H1 (cell line): Measurements from ENCODE around the gene CYP26A1. TPM values are rescaled to one million over a fixed set of nuclear protein-coding genes. Genes with fewer than 3 reads are reported as not detected.

Source experiments
- CTCF ChIA-PET: fragments of 300-600 bp; sonication (Branson Sonifier 250); formaldehyde crosslinking; loops from one replicate; lab custom pipeline; 2021; ENCODE audit not compliant: partially characterized antibody; lab: Charles Lee
- POLR2A ChIA-PET: fragments of 300-600 bp; sonication (Branson Sonifier 250); formaldehyde crosslinking; loops from one replicate; lab custom pipeline; 2021; ENCODE audit warnings: inconsistent platforms; ENCODE audit not compliant: partially characterized antibody; lab: Charles Lee
- DNase-seq, 2 experiments: peaks; one replicate each; pipeline versions ENCODE4 v3.0.0 to v3.0.0-alpha.2; 2010 to 2022; ENCODE audit warnings: low spot score in 2 of 2, low read depth in 1 of 2, mixed read lengths in 1 of 2
- FAIRE-seq: peaks from 2 replicates; lab custom pipeline; 2011; peaks lifted over from hg19 to GRCh38; lab: Jason Lieb, UNC
- H2AFZ ChIP-seq: 2 replicates; pipeline ENCODE4 v1.8.1; 2012; ENCODE audit warnings: low read length, inconsistent platforms
- H2AK5ac ChIP-seq: 2 replicates; pipeline ENCODE4 v1.6.1; 2013; ENCODE audit warnings: low read depth, low read length
- H2BK120ac ChIP-seq: replicated peaks from 2 replicates; pipeline ENCODE3; 2013; ENCODE audit warnings: low read depth, low read length, inconsistent platforms
- H2BK12ac ChIP-seq: 2 replicates; pipeline ENCODE4 v1.6.1; 2013; ENCODE audit warnings: low read depth, low read length
- H2BK15ac ChIP-seq: 2 replicates; pipeline ENCODE4 v1.6.1; 2013; ENCODE audit warnings: low read length
- H2BK20ac ChIP-seq: 2 replicates; pipeline ENCODE4 v1.6.1; 2013; ENCODE audit warnings: low read length
- H2BK5ac ChIP-seq: 2 replicates; pipeline ENCODE4 v1.6.1; 2013; ENCODE audit warnings: low read depth, low read length
- H3K14ac ChIP-seq: 2 replicates; pipeline ENCODE4 v1.6.1; 2013; ENCODE audit warnings: inconsistent platforms; ENCODE audit not compliant: insufficient read length
- H3K18ac ChIP-seq: 2 replicates; pipeline ENCODE4 v1.6.1; 2013; ENCODE audit warnings: low read length; ENCODE audit errors: extremely low read depth
- H3K23ac ChIP-seq: 2 replicates; pipeline ENCODE4 v1.6.1; 2013; ENCODE audit warnings: inconsistent platforms; ENCODE audit not compliant: insufficient read length
- H3K23me2 ChIP-seq: 2 replicates; pipeline ENCODE4 v1.6.1; 2013; ENCODE audit warnings: low read depth, low read length
- H3K27ac ChIP-seq: 2 replicates; pipeline ENCODE4 v1.6.1; 2011; ENCODE audit warnings: low read depth, low read length, inconsistent platforms
- H3K27me3 ChIP-seq, 4 experiments: replicated peaks in 1 of 4; 1 replicate in 1 of 4; 2 replicates in 3 of 4; pipeline versions ENCODE4 v1.6.1 to v1.8.1; 2011 to 2013; ENCODE audit warnings: low read length in 3 of 4, mild to moderate bottlenecking in 3 of 4, inconsistent platforms in 2 of 4, mixed read lengths in 2 of 4, moderate library complexity in 1 of 4; ENCODE audit not compliant: control insufficient read depth in 3 of 4, insufficient read depth in 3 of 4; ENCODE audit errors: extremely low read depth in 1 of 4
- H3K36me3 ChIP-seq, 4 experiments: 2 replicates each; pipeline versions ENCODE4 v1.6.1 to v1.8.1; 2011 to 2013; ENCODE audit warnings: mild to moderate bottlenecking in 4 of 4, low read length in 3 of 4, moderate library complexity in 2 of 4, control low read depth in 1 of 4, inconsistent platforms in 1 of 4; ENCODE audit not compliant: insufficient read depth in 4 of 4, control insufficient read depth in 2 of 4
- H3K4ac ChIP-seq: replicated peaks from 2 replicates; pipeline ENCODE3; 2013; ENCODE audit warnings: low read length, low read depth, mixed read lengths, inconsistent platforms; ENCODE audit not compliant: insufficient read length
- H3K4me1 ChIP-seq, 4 experiments: replicated peaks in 1 of 4; 1 replicate in 1 of 4; 2 replicates in 3 of 4; pipeline versions ENCODE4 v1.6.1 to v1.8.1; 2011 to 2013; ENCODE audit warnings: low read length in 3 of 4, inconsistent platforms in 2 of 4, mixed read lengths in 1 of 4; ENCODE audit not compliant: insufficient read depth in 4 of 4, control insufficient read depth in 3 of 4
- H3K4me2 ChIP-seq, 2 experiments: 2 replicates each; pipeline versions ENCODE4 v1.6.1 to v1.8.1; 2011 to 2013; ENCODE audit warnings: low read depth in 2 of 2, low read length in 2 of 2, control low read depth in 1 of 2, inconsistent platforms in 1 of 2, mild to moderate bottlenecking in 1 of 2; ENCODE audit not compliant: insufficient read depth in 1 of 2
- H3K4me3 ChIP-seq, 4 experiments: fragments of 200-600, 300-600 bp in 1 of 4; sonication (generic), shearing (Covaris generic), sonication (Bioruptor Twin) in 1 of 4; 2 replicates each; pipeline versions ENCODE4 v1.5.1 to v1.8.1; 2011 to 2016; ENCODE audit warnings: low read length in 4 of 4, low read depth in 3 of 4, control low read depth in 2 of 4, inconsistent platforms in 2 of 4, mild to moderate bottlenecking in 2 of 4, mixed read lengths in 1 of 4, moderate library complexity in 1 of 4; ENCODE audit not compliant: insufficient read depth in 2 of 4; ENCODE audit errors: extremely low read depth in 1 of 4
- H3K56ac ChIP-seq: replicated peaks from 2 replicates; pipeline ENCODE3; 2013; ENCODE audit warnings: low read depth, mild to moderate bottlenecking, mixed read lengths, low read length, inconsistent platforms; ENCODE audit not compliant: insufficient read length
- H3K79me1 ChIP-seq: 2 replicates; pipeline ENCODE4 v1.6.1; 2013; ENCODE audit warnings: low read depth, low read length, control low read depth
- H3K79me2 ChIP-seq, 2 experiments: 2 replicates each; pipeline versions ENCODE4 v1.6.1 to v1.8.1; 2012 to 2013; ENCODE audit warnings: low read length in 2 of 2, mild to moderate bottlenecking in 2 of 2, inconsistent platforms in 1 of 2; ENCODE audit not compliant: insufficient read depth in 2 of 2, control insufficient read depth in 1 of 2
- H3K9ac ChIP-seq, 4 experiments: replicated peaks in 1 of 4; 1 replicate in 1 of 4; 2 replicates in 3 of 4; pipeline versions ENCODE4 v1.6.1 to v1.8.1; 2011 to 2013; ENCODE audit warnings: low read depth in 3 of 4, low read length in 3 of 4, control low read depth in 2 of 4, mild to moderate bottlenecking in 2 of 4, moderate library complexity in 2 of 4, inconsistent platforms in 1 of 4; ENCODE audit errors: extremely low read depth in 1 of 4
- H3K9me3 ChIP-seq, 2 experiments: 2 replicates each; pipeline versions ENCODE4 v1.6.1 to v1.8.1; 2012 to 2013; ENCODE audit warnings: mild to moderate bottlenecking in 2 of 2, moderate library complexity in 2 of 2, control low read depth in 1 of 2, inconsistent platforms in 1 of 2, low read depth in 1 of 2, low read length in 1 of 2, mixed read lengths in 1 of 2; ENCODE audit not compliant: insufficient read depth in 2 of 2
- H4K20me1 ChIP-seq, 2 experiments: replicated peaks in 1 of 2; 2 replicates each; pipeline versions ENCODE3 to v1.8.1; 2011 to 2013; ENCODE audit warnings: inconsistent platforms in 2 of 2, low read length in 2 of 2, mild to moderate bottlenecking in 1 of 2; ENCODE audit not compliant: insufficient read depth in 2 of 2, control insufficient read depth in 1 of 2
- H4K5ac ChIP-seq: 2 replicates; pipeline ENCODE4 v1.6.1; 2013; ENCODE audit warnings: low read length, low read depth, mixed read lengths, inconsistent platforms; ENCODE audit not compliant: insufficient read length
- H4K8ac ChIP-seq: 2 replicates; pipeline ENCODE4 v1.8.0; 2013; ENCODE audit warnings: mild to moderate bottlenecking, moderate library complexity, low read length, inconsistent platforms; ENCODE audit not compliant: insufficient read depth; ENCODE audit errors: extremely low read depth
- H4K91ac ChIP-seq: replicated peaks from 2 replicates; pipeline ENCODE3; 2013; ENCODE audit warnings: low read length, mixed read lengths, inconsistent platforms; ENCODE audit not compliant: insufficient read length
- ATF3 ChIP-seq: IDR thresholded peaks from 2 replicates; pipeline ENCODE4 v1.6.1; 2011; ENCODE audit warnings: low read depth, mild to moderate bottlenecking, low read length; ENCODE audit not compliant: insufficient read depth
- BACH1 ChIP-seq: IDR thresholded peaks from 2 replicates; pipeline ENCODE4 v1.6.1; 2012; ENCODE audit warnings: low read length, improper control_type of control experiment
- FOSL1 ChIP-seq: IDR thresholded peaks from 2 replicates; pipeline ENCODE4 v1.6.1; 2011; ENCODE audit warnings: mild to moderate bottlenecking, low read depth, low read length, moderate library complexity; ENCODE audit not compliant: insufficient read depth
- GABPA ChIP-seq: IDR thresholded peaks from 2 replicates; pipeline ENCODE4 v1.6.1; 2011; ENCODE audit warnings: mild to moderate bottlenecking, low read length, moderate library complexity, borderline replicate concordance; ENCODE audit not compliant: insufficient read depth
- JUND ChIP-seq: IDR thresholded peaks from 2 replicates; pipeline ENCODE4 v1.6.1; 2011; ENCODE audit warnings: mild to moderate bottlenecking, improper control_type of control experiment, low read length
- KDM5A ChIP-seq: fragments of 200-600 bp; IDR thresholded peaks from 2 replicates; pipeline ENCODE4 v1.7.1; 2012; ENCODE audit warnings: mild to moderate bottlenecking, low read length, inconsistent platforms, mixed read lengths
- MAFK ChIP-seq: IDR thresholded peaks from 2 replicates; pipeline ENCODE4 v1.6.1; 2012; ENCODE audit warnings: low read depth, mild to moderate bottlenecking, improper control_type of control experiment, low read length
- MAX ChIP-seq: IDR thresholded peaks from 2 replicates; pipeline ENCODE4 v1.6.1; 2012; ENCODE audit warnings: inconsistent platforms
- NANOG ChIP-seq: IDR thresholded peaks from 2 replicates; pipeline ENCODE4 v1.6.1; 2011; ENCODE audit warnings: low read length, low read depth, mild to moderate bottlenecking, inconsistent platforms; ENCODE audit not compliant: insufficient read depth, poor library complexity, severe bottlenecking
- POLR2AphosphoS5 ChIP-seq: IDR thresholded peaks from 2 replicates; pipeline ENCODE4 v1.6.1; 2011; ENCODE audit warnings: low read depth, low read length
- TBP ChIP-seq: IDR thresholded peaks from 2 replicates; pipeline ENCODE4 v1.6.1; 2011; ENCODE audit warnings: low read depth, low read length, improper control_type of control experiment
- YY1 ChIP-seq: IDR thresholded peaks from 2 replicates; pipeline ENCODE4 v1.6.1; 2011; ENCODE audit warnings: low read depth, mild to moderate bottlenecking, low read length
- ZNF274 ChIP-seq: IDR thresholded peaks from 2 replicates; pipeline ENCODE4 v1.7.0; 2012; ENCODE audit warnings: low read length, borderline replicate concordance; ENCODE audit errors: extremely low read depth
- WGBS, 2 experiments: shearing (Covaris generic) in 1 of 2; methylation state at CpG; one replicate each; pipeline versions ENCODE4 v1.1.6 to v1.1.7; 2013 to 2015; ENCODE audit warnings: low lambda C conversion rate in 2 of 2, mixed read lengths in 2 of 2, inconsistent platforms in 1 of 2, low coverage in 1 of 2, missing lambda C conversion rate in 1 of 2; ENCODE audit not compliant: insufficient replicate concordance in 2 of 2, insufficient coverage in 1 of 2, insufficient read length in 1 of 2; ENCODE audit errors: extremely low coverage in 1 of 2, missing lambda C conversion rate in 1 of 2; 5-methylcytosine and 5-hydroxymethylcytosine counted together
- polyA plus RNA-seq, 7 experiments: library from polyadenylated mRNA; depleted of rRNA in 3 of 7; stranded (reverse) in 5 of 7; unstranded in 2 of 7; fragments of >200 nt in 5 of 7; fragments of 200-250 nt in 2 of 7; gene quantifications; 1 replicate in 5 of 7; 2 replicates in 1 of 7; 4 replicates in 1 of 7; pipeline versions ENCODE4 v1.2.1 to v1.2.3, GENCODE V29; 2011 to 2013; ENCODE audit warnings: missing spikeins in 2 of 7, mixed read lengths in 2 of 7
- total RNA-seq: library from RNA; stranded (reverse); fragmentation: NEBNext Ultra II Directional; extraction: Animal tissue kit (Norgen Biotek cat#: 25700); gene quantifications from 2 replicates; pipeline ENCODE4 v1.2.1, GENCODE V29; 2021

Gene CYP26A1
- total and polyA plus RNA-seq, 2 of the 8 experiments (the other 6 are each of a cell fraction or from before 2014, with no cell fraction given), result 5.0 to 9.1 TPM

- Histone ChIP-seq H3K18ac (no peak overlapping the region), H3K79me1 (no peaks in the 10 kb centered on the region), H2BK20ac (no peak overlapping the region), H3K9me3 (no peaks in the 10 kb centered on the region), H4K20me1 (no peaks in the 10 kb centered on the region), H3K27me3 (no peaks in the 10 kb centered on the region; a peak in 1 of 7 replicates), H2AFZ (no peak overlapping the region), H3K9ac (no peak overlapping the region), H3K56ac (no peak overlapping the region), H3K27ac (no peak overlapping the region), H4K8ac (no peak overlapping the region), H3K4me3 (no peak overlapping the region), H3K36me3 (no peaks in the 10 kb centered on the region), H3K79me2 (no peaks in the 10 kb centered on the region), H3K4ac (no peak overlapping the region), H4K5ac (no peak overlapping the region), H2BK15ac (no peak overlapping the region), H2BK5ac (no peak overlapping the region), H3K23ac (no peak overlapping the region), H4K91ac (no peak overlapping the region), H3K4me2 (no peak overlapping the region), H2BK12ac (no peak overlapping the region), H3K14ac (no peak overlapping the region), H2BK120ac (no peak overlapping the region), H3K4me1 (peaks cover 2 to 5% (median 3%) of the 10 kb centered on the region in 4 experiments), H3K23me2 (no peaks in the 10 kb centered on the region), H2AK5ac (no peak overlapping the region)
- ChIA-PET POLR2A (interaction anchor here (1.4 kb wide), 1 partner anchor 245 kb away, joined by 3 read pairs; no protein-coding TSS in a partner anchor), CTCF (interaction anchor here (0.6 to 18.5 kb wide), 9 partner anchors 7 to 1255 kb away, joined by 3 to 363 read pairs (median 5); no protein-coding TSS in a partner anchor)
- TF ChIP-seq NANOG (no peak), KDM5A (no peak), BACH1 (no peak), ZNF274 (no peak), FOSL1 (no peak), JUND (no peak), MAX (no peak), ATF3 (no peak), GABPA (no peak), POLR2AphosphoS5 (no peak), TBP (no peak), YY1 (no peak), MAFK (no peak)
- no peak for DNase-seq
- FAIRE-seq, result no peak
- WGBS, 2 experiments, result 56% methylated on average over 3 of the region's 3 CpGs; no CpG with 5 or more reads in 1 of the 2 experiments
These were observed 14.2 kb downstream of the CYP26A1 start for GRCh38 chr10:93087846-93088245.
